D721Med (cell line): ENCODE measurements around the gene PPP6R3.

ENCODE experiments used
- DNase-seq: peaks from one replicate; pipeline ENCODE4 v3.0.0; 2011; ENCODE audit warnings: low spot score; ENCODE audit not compliant: insufficient read length
- FAIRE-seq: peaks from 2 replicates; lab custom pipeline; 2011; peaks lifted over from hg19 to GRCh38; lab: Jason Lieb, UNC
- TF ChIP-seq, protein P1 (sequence below): IDR thresholded peaks from 2 replicates; pipeline ENCODE4 v1.5.1; 2012; ENCODE audit warnings: mild to moderate bottlenecking, control low read depth; ENCODE audit not compliant: insufficient read depth; ENCODE audit errors: missing control alignments

The PPP6R3 gene

GRCh38 chr11:68527585-68527984, 67.0 kb downstream of the PPP6R3 start:
- DNase-seq (no peak), FAIRE-seq (no peak)
- TF ChIP-seq, protein P1, sequence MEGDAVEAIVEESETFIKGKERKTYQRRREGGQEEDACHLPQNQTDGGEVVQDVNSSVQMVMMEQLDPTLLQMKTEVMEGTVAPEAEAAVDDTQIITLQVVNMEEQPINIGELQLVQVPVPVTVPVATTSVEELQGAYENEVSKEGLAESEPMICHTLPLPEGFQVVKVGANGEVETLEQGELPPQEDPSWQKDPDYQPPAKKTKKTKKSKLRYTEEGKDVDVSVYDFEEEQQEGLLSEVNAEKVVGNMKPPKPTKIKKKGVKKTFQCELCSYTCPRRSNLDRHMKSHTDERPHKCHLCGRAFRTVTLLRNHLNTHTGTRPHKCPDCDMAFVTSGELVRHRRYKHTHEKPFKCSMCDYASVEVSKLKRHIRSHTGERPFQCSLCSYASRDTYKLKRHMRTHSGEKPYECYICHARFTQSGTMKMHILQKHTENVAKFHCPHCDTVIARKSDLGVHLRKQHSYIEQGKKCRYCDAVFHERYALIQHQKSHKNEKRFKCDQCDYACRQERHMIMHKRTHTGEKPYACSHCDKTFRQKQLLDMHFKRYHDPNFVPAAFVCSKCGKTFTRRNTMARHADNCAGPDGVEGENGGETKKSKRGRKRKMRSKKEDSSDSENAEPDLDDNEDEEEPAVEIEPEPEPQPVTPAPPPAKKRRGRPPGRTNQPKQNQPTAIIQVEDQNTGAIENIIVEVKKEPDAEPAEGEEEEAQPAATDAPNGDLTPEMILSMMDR: no peak

DNA sequence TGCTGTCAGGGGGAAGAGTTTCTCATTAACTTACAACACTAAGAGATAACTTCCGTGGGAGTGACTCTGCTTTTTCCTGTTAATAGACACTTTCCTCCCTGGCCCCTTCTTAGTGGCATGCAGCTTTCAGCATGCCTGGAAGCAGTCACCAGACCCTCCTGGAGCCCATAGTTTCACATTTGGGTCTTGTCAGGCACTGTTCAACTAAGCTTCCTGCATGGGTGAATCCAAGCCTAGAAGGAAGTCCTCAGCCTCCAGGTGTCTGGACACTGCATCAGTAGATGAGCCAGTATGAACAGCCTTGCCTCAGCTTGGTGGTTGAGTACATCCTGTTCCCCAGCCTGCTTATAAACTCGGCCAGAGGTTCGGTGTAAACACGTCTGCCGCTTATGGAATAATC, 68.1 kb downstream of the PPP6R3 start:
- no peak for FAIRE-seq
- DNase-seq: no peak
- TF ChIP-seq, protein P1: no peak

GRCh38 chr11:68531129-68531693, 70.7 kb downstream of the PPP6R3 start:
- TF ChIP-seq, protein P1: no peak
- FAIRE-seq (no peak), DNase-seq (no peak)

DNA sequence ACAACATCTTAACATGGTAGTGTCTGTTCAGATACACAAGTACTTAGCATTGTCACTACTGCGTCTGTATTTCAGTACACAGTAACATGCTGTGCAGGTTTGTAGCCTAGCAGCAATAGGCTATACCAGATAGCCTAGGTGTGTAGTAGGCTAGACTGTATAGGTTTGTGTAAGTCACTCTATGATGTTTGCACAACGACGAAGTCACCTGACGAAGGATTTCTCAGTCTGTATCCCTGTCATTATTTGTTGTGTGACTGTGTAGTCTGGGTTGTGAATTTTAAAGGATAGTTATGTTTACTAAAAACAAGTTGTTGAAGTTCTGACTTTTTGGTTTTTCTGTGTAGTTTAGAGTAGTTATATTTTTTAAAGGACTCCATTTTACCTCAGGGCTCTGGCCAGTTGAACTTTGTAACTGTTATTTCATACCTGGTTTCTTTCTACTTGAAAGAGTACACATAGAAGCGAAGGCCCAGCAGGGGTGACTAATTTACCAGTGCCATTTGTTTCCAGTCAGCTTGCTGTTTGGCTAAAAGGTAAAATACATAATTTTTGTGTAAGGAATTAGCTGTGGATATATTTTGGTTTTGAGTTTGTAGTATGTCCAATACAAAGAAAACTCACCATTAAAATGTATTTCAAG, 72.3 kb downstream of the PPP6R3 start:
- no peak for FAIRE-seq

GRCh38 chr11:68533945-68534344, 73.4 kb downstream of the PPP6R3 start:
- no peak for FAIRE-seq
- no peak for DNase-seq
- TF ChIP-seq, protein P1: no peak

More for the DNA sequence above, 72.3 kb downstream of the PPP6R3 start:
- no peak for DNase-seq
- TF ChIP-seq, protein P1: no peak

DNA sequence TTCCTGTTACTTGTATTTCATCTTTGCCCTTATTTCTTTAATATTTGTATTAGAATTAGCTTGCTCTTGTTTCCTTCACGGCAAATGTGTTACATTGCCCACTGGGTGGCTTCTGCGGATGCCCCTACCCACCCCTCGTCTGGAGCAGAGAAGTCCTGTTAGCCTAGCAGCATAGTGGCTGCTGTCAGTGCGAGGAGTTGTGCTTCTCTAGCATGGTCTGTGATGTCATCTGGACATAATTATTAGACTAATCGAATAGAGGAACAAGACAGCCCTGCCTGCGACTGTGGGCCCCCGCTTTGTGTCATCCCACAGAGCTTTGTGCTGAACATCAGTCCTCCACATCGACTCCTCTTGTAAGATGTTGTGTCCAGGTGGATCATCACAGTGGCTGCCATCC, 74.5 kb downstream of the PPP6R3 start:
- no peak for FAIRE-seq
- DNase-seq: no peak
- TF ChIP-seq, protein P1: no peak

GRCh38 chr11:68536706-68537105, 76.2 kb downstream of the PPP6R3 start:
- no peak for DNase-seq
- no peak for FAIRE-seq
- TF ChIP-seq, protein P1: no peak
